ENCODE results near the gene PBXIP1.

DNA sequence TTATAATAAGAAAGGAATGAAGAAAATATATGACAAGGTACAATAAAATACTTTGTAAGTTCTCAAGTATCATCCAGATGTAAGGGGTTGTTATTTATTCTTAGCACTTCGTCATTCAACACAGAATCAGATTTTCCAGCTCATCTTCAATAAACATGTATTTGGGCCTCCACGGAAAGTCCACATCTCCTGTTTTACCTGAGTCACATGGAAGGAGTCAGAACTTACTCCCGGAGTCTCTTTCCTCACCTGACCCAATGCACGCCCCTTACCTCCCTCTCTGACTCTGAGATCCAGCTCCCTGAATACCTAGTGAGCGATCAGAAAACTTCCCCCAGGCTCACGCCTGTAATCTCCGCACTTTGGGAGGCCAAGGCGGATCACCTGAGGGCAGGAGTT is 17.9 kb downstream of the PBXIP1 start:
- TF ChIP-seq POLR2A (IDR thresholded peaks at IDR 0.05) = no peak
- TF ChIP-seq, protein P1, sequence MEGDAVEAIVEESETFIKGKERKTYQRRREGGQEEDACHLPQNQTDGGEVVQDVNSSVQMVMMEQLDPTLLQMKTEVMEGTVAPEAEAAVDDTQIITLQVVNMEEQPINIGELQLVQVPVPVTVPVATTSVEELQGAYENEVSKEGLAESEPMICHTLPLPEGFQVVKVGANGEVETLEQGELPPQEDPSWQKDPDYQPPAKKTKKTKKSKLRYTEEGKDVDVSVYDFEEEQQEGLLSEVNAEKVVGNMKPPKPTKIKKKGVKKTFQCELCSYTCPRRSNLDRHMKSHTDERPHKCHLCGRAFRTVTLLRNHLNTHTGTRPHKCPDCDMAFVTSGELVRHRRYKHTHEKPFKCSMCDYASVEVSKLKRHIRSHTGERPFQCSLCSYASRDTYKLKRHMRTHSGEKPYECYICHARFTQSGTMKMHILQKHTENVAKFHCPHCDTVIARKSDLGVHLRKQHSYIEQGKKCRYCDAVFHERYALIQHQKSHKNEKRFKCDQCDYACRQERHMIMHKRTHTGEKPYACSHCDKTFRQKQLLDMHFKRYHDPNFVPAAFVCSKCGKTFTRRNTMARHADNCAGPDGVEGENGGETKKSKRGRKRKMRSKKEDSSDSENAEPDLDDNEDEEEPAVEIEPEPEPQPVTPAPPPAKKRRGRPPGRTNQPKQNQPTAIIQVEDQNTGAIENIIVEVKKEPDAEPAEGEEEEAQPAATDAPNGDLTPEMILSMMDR (IDR thresholded peaks at IDR 0.05) = no peak
